Stimulated activated CD4-positive, alpha-beta T cell treated with anti-CD3 and anti-CD28 coated beads, TNF-alpha, amount 100 ng/mL, for 24 hours (primary cell): Measurements from ENCODE around the gene GPATCH2L.

Source experiments
- DNase-seq, 3 experiments: peaks; one replicate each; pipeline ENCODE4 v3.0.0-alpha.2; 2020; ENCODE audit warnings: low read depth in 3 of 3

The GPATCH2L gene

DNA sequence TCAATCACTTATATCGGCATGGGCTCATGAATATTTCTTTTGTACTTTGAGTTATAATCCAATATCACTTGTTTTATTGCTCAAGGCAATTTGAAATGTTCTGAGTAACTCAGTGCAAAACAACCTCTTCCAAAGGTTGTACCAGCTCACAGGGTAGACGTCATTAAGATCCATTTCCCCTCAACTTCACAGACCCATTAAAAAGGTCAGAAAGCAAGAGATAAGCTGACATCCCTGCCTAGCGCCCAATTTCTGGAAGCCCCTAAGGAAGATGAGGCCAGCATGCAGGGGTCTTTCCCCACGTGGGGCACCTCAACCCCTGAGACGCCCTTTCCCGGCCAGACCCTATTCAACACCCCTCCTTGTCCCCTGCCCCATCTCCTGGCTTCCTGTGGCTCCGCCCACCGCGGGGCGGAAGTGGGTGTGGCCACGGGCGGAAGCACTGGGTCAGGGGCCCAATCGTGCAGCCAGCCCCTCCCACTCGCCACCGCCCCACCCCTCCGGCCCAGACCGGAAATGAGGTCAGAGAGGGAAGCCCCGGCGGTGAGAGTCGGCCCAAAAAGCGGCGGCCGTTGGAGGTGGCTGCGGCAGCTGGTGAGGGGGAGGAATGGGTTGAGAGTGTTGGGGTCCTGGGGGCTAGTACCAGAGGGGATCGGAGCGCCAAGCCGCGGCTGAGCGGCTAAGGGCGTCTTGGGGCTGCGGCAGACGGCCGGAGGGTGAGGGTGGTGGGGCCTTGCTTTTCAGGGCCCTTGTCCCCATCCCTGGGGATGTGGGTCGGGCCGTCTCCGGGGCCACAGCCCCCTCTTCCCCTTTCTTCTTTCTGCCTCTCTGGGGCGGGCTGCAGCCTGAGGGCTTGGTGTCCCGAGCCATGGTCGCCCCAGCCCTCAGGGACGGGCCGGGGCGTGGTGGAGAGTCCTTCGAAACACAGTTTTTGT is at the start of gene GPATCH2L:
Gene GPATCH2L, plus strand, starts transcription at position 525 of the 935 bp plus-strand sequence. CDS start 2,442 bp downstream, outside the sequence.
- peak; percentile 98 for DNase-seq

DNA sequence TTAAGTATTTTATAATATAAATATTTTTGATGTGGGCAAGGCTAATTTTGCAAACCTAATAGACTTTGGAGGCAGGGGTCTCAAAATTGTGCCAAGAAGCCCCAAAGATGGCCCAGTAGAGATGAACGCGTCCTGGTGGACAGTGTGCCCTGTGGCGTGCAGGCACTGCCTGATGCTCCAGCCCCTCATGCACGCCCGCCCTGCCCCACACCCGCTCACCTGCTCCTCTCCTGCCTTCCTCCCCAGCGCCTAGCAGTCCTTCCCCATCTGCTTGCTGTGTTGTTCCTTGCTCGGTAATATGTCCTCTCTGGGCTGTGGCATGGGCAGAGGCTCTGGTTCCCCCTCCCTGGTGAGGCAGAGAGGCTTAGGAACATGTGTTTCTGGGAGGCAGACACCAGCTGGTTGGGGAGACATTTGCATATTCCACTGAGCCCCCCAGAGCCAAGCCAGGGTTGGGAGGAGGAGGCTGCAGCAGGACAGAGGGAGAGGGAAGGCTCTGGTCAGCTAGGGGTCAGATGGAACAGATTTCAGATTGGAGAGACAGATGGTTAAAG is 46.8 kb upstream of the GPATCH2L start:
- DNase-seq: no peak

DNA sequence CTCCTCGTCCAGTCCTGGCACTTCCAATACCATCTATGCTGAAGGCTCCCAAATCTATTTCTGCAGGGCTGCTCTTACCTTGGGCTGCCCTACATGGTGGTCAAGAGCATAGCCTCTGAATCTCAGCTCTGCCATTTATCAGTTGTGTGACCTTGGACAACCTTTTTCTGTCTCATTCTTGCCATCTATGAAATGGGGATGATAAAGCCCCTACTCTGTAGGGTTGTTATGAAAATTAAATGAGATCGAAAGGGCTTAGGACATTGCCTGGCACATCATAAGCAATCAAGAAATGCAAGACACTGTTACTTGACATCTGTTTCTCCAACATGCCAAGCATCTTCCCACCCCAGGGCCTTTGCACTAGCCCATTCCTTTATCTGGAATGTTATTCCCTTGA is 45.5 kb upstream of the GPATCH2L start:
- DNase-seq: no peak

DNA sequence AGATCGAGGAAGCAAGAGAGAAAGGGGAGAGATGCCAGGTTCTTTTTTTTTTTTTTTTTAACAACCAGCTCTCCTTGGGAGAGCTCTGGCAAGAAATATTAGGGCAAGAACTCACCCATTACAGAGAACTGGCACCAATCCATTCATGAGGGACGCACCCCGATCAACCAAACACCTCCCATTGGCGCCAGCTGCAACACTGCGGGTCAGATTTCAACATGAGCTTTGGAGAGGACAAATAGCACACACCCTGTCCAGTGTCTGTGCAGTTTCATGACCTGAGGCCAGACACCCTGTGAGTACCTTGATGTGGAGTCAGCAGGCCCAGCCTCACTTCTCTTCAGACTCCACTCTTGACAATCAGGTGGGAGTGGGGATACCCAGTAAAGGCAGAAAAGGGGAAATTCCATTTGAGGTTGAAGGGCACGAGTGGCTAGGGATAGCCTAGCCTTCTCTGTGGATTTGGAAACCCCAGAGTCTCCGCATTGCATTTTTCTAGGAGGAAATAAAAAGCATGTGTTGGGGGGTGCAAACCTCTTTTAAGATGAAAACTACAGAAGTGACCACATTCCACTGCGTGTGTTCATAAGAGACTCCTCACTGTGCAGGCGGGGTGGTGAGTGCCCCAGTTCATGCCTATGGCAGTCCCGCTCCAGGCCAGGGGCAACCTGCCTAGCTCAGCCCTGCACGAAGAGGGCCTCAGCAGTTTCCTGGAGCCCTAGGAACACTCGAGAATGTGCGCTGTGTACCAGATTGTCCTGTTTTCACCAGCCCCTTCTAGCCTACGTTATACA is 42.4 kb upstream of the GPATCH2L start:
- no peak for DNase-seq

DNA sequence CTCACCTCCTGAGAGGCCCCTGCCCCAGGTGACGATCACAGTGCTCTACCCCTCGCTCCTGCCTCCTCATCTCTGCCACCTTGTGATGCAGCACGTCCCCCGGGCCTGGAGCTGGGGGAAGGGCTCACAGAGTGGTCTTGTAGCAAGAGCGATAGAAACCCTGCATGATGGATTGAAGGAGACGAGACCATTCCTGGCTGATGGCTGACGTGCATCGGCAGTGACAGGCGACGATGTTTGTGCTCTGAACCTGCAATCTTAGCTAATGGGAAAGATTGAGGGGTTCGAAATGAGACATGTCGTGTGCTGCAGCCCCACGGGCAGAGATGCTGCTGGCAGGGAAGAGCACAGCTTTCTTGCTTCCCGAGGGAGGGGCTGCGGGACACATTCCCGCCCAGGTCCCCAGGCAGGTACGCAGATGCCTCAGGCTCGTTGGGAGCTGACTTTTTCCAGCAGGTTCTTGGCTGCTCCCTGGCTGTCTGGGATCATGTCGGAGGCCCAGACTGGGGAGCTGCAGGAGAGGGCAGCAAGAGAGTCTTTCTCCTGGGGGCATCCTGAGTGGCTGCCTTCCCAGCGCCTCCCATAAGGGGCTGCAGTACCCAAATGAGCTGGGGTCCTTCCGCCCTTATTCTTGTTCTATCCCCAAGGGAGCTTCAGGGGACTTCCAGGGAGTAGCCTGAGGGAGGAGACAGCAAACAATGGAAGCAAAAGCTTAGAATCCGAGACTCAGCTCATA is 38.7 kb upstream of the GPATCH2L start:
- DNase-seq: no peak

DNA sequence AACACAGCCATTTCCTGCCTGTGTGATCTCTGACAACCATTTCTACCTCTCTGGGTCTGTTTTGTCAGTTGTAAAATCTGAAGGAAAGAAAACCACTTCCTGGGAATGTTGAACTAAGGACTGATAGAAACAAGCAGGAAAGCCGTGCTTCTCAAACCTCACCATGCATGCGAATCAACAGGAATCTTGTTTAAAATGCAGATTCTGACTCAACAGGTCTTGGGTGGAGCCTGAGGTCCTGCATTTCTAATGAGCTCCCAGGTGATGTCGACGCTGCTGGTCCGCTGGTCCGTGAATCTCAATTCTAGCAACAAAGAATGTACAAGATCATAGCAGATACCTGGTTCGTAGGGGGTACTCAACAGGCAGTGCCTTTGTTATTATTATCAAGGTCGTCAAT is 38.0 kb upstream of the GPATCH2L start:
- DNase-seq: no peak

DNA sequence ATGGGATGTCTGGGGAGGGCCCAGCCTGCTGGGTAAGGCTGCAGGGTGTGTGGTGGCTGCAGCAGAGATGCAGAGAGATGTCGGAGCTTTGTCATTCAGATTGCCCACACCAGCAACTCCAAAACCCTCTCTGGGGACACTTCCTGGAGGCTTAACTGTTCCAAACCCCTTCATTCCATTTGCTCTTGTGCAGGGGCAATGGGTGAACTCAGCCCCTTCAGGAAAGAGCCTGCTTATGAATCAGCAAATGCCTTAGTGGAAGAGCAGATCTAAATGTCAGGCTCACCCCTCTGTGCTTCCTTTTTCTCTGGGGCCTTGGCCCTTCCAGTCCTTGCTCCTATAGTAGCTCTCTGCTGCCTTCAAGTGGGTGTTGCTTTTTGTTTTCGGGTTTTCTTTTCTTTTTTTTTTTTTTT is 36.7 kb upstream of the GPATCH2L start:
- no peak for DNase-seq

DNA sequence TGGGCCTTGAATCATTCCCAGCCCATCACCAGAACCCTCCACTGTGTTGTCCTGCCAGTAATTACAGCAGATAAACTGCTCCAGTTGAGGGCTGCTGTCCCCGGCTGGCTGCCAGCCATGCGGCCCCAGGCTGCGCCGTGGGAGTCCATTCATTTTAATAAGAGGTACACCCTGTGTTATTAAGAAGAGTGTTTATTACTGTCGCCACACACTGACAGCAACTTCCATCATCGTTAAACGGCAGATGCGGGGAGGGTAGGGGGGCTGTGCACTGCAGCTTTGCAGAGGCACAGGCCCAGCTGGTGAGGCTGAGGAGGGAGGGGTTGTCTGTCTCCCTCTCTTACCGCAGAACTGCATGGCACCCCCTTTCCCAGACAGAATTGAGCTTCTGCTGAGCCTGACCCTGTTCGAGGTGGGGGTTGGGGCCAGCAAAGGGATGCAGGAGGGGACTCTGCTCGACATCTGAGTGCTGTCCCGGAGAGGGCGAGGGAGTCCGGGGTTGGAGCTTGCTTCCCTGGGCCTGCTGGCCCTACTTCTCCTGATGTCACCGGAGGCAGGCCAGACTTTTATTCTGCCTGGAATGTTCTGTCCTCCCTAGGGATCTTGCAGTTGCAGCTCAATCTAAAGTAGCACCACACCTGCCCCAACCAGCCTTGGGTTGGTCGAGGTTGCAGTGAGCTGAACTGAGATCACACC is 33.8 kb upstream of the GPATCH2L start:
- no peak for DNase-seq

DNA sequence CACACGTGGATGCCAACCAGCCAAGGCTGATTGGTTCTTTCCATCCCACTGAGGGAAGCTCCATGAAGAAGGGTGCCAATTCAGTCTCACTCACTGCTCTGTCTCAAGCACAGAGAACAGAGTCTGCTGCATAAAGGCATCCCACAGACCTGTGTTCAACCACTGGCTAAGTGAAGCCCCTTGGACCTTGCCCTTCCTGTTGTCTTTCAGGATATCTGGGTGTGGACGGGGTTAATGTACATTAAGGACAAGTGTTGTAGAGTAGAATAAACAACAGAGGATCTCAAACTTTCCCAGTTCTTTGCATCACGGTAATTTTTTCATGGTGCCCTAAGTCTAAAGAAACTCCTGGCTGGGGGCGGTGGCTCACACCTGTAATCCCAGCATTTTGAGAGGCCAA is 33.1 kb upstream of the GPATCH2L start:
- DNase-seq: no peak

DNA sequence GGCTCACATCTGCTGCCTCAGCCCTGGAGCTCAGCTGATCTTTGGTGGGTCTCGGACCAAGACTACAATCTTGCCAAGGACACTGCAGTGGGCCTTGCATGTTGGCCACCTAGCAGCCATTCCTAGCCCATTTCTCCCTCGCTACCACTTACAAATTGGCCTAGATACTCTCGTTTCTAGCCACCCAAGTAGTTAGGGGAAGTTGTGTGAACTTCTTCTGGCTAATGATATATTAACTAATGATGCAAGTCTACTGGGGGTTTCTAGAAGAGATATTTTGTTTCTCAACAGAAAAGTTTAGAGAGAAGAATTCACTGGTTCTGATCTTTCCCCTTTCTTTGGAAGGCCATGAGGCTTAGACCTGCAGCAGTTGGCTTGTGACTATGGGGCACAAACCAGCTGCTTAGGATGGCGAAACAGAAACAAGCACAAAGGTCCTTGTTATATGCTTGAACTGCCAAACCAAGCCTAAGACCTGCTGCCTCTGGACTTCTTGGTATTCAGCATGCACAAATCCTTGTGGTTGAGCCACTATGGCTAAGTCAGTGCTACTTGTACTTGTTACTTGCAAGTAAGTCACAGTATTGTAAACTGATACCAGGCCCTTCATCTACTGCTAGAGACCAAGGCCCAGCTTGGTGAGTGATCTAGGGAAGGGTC is 30.5 kb upstream of the GPATCH2L start:
- no peak for DNase-seq

DNA sequence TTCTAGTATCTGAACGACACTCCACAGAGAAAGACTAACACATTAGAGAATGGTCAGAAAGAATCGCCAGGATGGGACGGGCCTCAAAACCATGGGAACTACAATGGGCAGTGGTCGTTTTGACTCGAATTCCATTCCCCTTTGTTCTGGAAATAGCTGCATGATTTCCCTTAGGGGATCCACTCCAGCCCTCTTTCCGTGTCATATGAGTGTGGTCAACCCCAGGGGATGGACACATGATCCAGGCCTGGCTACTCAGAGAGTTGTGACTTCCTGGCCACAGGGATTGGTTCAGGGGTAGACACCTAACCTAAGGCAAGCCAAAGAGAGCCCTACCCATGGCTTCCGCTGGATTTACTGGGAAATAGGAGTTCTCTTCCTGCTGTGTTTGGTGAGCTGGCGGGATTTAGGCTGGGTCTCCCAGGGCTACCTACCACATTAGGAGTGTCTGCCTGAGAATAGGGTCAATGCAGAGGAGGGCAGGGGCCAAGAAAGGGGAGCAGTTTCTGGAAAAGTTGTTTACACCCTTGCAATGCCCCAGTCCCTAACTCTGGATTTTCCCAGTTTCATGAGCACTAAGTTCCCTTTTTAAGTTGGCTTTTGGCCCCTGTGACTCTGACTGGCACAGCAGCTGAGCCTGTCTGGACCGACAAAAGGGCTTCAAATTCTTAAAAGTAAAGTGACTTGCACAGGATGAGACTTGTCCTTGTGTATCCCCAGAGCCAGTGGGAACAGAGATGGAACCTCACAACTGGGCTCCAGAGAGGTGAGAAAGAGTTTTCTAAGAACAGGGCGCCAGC is 28.1 kb upstream of the GPATCH2L start:
- no peak for DNase-seq

DNA sequence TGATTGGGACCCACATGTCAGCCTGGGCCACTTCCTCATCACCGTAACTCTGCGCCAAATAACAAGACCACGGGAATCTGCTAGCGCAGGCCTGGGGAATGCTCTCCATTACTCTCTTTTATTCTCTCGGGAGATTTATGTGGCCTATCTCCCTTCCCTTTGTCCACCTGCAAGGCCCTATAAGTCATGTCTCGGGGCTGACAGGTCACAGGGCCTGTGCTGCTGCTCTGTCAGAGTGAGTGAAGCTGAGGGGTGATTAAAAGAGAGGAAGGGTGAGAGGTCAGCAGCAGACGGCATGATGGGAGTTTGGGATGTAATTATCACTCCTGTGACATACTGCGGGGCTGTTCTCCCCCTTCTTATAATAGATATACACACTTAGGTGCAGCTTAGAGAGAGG is 26.2 kb upstream of the GPATCH2L start:
- DNase-seq: no peak

DNA sequence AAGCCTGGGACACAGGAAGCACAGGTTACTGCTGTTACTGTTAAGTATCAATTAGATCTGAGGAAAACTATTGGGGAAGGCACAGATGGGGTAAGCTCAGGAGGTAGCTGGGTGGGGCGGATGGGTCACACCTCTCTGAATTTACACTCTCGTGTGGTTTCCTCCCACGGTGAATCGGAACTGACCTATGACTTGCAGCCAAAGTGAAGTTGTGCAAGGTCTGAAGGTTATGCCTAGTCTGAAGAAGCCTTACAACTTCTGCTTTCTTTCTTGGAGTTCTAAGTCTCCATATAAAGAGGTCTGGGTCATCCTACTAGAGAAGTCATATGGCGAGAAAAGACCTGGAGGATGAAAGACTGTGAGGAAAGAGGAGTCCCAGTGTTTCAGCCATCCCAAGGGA is 25.6 kb upstream of the GPATCH2L start:
- no peak for DNase-seq

DNA sequence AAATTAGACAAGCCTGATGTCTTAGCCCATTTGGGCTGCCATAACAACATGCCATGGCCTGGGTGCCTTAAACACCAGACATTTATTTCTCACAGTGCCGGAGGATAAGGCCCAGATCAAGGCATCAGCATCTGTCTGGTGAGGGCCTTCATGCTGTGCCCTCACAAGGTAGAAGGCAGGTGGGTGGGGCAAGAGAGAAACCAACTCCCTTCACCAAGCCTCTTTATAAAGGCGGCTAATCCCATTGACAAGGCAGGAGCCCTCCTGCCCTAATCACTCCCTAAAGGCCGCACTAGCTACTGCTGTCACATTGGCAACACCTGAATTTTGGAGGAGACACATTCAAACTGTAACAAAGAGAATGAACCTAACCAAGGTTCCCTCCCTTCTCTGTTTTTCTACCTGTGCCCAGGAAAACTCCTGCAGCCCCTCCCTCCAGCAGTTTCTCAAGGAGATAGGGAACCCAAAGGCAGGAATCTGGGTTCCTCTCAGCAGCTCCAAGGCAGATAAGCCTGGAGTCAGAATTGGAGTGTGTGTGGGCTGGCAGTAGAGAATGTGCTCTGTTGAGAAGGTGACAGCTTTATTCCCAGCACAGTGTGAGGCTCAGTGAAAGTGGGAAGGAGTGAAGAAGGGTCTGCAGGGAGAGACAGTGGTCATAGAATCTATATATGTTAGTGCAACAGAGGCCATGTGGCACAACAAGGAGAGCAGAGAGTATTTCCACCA is 21.7 kb upstream of the GPATCH2L start:
- DNase-seq: no peak

DNA sequence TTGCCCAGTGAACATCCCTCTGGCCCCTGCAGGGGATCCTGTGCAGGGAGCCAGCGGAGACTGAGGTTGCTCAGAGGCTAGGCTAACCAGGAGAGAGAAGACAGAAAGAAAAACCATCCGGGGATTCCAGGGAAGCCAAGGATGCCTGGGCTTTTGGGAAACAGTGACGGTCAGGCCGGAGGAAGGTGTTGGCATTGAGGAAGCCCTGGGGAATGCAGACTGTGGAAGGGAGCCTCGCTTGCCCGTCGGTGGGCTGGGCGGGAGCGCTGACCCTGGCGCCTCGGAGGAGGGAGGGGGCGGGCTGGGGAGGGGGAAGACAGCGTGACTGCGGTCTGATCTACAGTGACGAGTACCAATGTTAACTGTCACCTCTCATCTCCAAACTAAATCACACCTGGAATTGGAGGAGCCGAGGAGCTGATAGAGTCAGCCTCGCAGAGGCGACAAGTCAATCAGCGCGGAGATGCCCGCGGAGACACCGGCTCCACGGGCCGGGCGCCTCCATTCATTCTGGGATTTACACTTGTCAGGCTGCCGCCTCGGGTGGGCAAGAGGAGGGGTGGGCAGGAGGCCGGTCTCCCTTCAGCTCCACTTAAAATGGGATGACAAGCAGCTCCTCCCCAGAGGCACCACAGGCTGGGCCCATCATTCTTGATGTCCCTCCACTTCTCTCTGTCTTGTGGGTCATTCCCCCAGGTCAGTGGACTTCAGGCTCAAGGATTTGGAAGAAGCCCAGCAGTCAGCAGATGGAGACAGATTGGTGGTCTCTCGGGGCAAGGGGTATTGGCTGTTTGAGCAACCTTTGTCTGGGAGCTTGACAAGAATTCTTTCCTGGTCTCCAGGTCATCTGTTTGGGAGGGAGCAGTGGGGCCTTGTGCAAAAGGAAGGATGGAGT is 20.4 kb upstream of the GPATCH2L start:
- no peak for DNase-seq

DNA sequence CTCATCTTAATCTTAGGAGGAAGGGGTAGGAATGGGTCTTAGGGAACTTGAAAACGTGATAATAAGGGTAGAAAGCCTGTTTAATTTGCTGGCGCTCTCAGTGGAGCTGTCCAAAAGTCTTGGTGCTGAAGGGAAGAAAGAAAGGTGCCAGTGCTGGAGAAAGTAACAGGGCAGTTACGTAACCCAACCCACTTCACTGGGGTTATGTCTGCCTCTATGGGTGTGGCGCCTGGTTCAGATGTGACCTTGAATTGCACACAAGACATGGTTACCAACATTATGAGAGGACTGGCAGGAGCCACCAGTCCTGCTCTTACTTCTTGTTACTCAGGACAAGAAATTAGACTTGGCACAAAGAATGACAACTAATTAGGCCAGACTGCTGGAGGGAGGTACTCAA is 18.6 kb upstream of the GPATCH2L start:
- DNase-seq: no peak

DNA sequence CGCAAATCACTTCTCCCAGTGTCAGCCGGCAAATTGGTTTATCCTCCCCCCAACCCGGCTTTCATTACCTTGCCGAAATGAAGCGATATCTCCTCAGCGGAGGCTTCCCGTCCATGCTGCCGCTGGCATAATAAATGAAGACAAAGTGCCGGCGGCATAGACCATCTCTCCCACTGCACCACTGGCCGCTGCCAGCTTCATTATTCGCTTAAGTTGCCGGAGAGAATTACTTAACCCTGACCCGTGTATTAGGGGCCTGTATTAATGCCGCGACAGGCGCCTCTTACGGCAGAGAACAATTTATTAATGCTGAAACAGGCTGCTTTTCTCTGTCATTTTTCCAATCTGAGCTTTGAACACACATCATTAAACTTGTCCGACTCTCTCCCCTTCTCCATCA is 17.5 kb upstream of the GPATCH2L start:
- DNase-seq: no peak

DNA sequence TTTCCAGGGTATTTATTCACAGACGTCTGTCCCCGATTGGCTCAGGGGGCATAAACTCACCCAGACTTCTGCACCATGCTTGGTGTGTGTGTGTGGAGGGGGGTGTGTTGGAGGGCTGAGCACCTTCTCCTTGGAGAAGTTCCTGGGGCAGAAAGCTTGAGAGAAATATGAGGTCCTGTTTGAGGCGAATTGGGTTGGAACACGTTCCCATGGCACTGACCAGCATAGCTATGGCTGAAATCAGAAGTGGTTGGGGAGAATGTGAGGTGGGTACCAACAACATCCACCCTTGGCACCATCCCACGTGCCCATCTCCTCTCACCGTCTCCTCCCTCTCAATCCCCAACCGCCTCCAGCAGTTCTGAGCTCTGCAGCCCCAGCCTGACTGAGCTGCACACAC is 16.0 kb upstream of the GPATCH2L start:
- no peak for DNase-seq
